ENCODE results near the gene B3GAT1. TPM values are rescaled to one million over a fixed set of nuclear protein-coding genes. Genes with fewer than 3 reads are reported as not detected.
A peak's percentile ranks its signal among the peaks of the same experiment; 100 is the strongest.

The B3GAT1 gene
- total and polyA plus RNA-seq, 2 of the 13 experiments (the other 11 are each of a cell fraction or from before 2014, with no cell fraction given), result not detected

DNA sequence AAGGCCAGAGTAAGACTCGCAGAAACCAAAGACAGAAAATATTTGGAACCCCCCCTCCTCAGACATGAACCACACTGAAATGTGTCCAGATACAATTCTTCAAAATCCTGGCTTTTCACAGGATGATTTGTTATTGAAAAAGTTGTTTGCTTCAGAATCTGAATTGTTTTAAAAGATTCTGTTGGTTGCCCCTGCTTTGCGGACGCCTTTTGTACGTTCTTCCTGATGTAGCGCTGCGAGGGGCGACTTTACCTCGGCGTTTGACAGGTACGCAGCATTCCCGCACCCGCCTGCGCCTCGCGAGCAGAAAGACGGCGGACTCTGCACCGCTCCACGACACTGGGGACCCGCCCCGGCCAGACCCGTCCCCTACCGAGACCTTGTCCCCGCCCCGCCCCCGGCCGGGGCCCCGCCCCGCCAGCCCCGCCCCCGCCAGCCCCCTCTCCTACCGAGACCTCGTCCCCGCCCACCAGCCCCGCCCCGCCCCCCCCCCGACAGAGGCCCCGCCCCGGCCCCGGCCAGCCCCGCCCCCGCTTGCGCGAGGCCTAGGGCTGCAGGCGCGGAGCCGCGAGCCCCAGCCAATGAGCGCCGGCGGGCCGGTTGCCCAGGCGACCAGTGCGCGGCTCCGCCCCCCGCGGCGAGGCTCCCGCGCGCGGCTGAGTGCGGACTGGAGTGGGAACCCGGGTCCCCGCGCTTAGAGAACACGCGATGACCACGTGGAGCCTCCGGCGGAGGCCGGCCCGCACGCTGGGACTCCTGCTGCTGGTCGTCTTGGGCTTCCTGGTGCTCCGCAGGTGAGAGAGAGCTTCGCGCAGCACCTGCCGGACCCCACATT lies 80.5 kb downstream of the B3GAT1 start, which contains the start of gene GLB1L2 (continued):
- TF ChIP-seq SP1 (IDR thresholded peaks at IDR 0.05) (no peak), SP1 (CRISPR knock-in tag; IDR thresholded peaks at IDR 0.05) (no peak), U2AF1 (optimal IDR thresholded peaks at IDR 0.05; ENCODE audit: low read depth, low read length) (no peak), ZNF317 (CRISPR knock-in tag; IDR thresholded peaks at IDR 0.05) (peak; percentile 94), SNAI1 (CRISPR knock-in tag; IDR thresholded peaks at IDR 0.05; ENCODE audit: borderline replicate concordance) (no peak), CEBPB (IDR thresholded peaks at IDR 0.05; ENCODE audit: borderline replicate concordance, low read depth, low read length) (no peak), HNF4G (IDR thresholded peaks at IDR 0.05; ENCODE audit: borderline replicate concordance, low read depth, low read length) (peak; percentile 25; the same call in 1 of the 2 replicates), HNF4G (CRISPR knock-in tag; IDR thresholded peaks at IDR 0.05; ENCODE audit: borderline replicate concordance, low read depth) (no peak), SRSF9 (IDR thresholded peaks at IDR 0.05; ENCODE audit: borderline replicate concordance, insufficient read depth, low read depth, low read length, poor library complexity, severe bottlenecking) (no peak)

- no peaks in the 10 kb centered on the region for H4K20me1 ChIP-seq (ENCODE audit: insufficient read depth, low read length)
- no peaks in the 10 kb centered on the region for H3K79me2 ChIP-seq (ENCODE audit: insufficient read depth, low read length)
- ATAC-seq, result no peak
- H3K9me3 ChIP-seq (ENCODE audit: low read length), result no peaks in the 10 kb centered on the region
- intact Hi-C loops (cut with micrococcal nuclease; ENCODE audit: unreplicated experiment) (no loop called here), in situ Hi-C loops (cut with HindIII; ENCODE audit: extremely low pct_ligation_motif_present, low pct_unique_long_range_greater_than_20kb) (no loop called here)
- BruUV-seq (replicated peaks), result no TSS peak
- H2AFZ ChIP-seq (ENCODE audit: low read length), result no peak overlapping the region
- DNase-seq (ENCODE audit: low spot score), result peak; percentile 15
- H3K4me1 ChIP-seq (ENCODE audit: insufficient read depth, low read length), result peaks cover 16% of the 10 kb centered on the region
- CTCF ChIA-PET (ENCODE audit: low intra/inter-chr PET ratio, low total read pairs), result no interaction called here
- POLR2A ChIA-PET, result no interaction called here
- WGBS (ENCODE audit: low lambda C conversion rate), result 17% methylated on average over 20 of the region's 22 CpGs
- H3K4me3 ChIP-seq (replicated peaks in 1 of 3; ENCODE audit: insufficient read depth in 1 of 3, low read depth in 2 of 3, low read length in 3 of 3), result peak overlapping the region in 2 of 3 experiments; percentile 34 to 52; a peak in 2 of 6 replicates
- H3K36me3 ChIP-seq (replicated peaks in 1 of 2; ENCODE audit: control insufficient read depth in 1 of 2, insufficient read depth in 2 of 2, low read length in 2 of 2), result no peaks in the 10 kb centered on the region
- no peak overlapping the region for H3K27ac ChIP-seq (ENCODE audit: extremely low read length, insufficient read depth, low read length)
- H3K4me2 ChIP-seq (ENCODE audit: low read depth, low read length), result peak overlapping the region; percentile 63
- H3K9ac ChIP-seq (ENCODE audit: insufficient read depth, low read depth, low read length), result no peak overlapping the region
- H3K27me3 ChIP-seq (ENCODE audit: control insufficient read depth in 1 of 2, insufficient read depth in 2 of 2, low read length in 2 of 2), result peaks cover 0 to 23% of the 10 kb centered on the region in 2 experiments
- no peak for FAIRE-seq
- TF ChIP-seq ZNF224 (CRISPR knock-in tag; IDR thresholded peaks at IDR 0.05) (no peak), AKNA (CRISPR knock-in tag; IDR thresholded peaks at IDR 0.05; ENCODE audit: borderline replicate concordance) (no peak), EP300 (IDR thresholded peaks at IDR 0.05; ENCODE audit: low read depth in 2 of 2, low read length in 2 of 2) (no peak), EP300 (CRISPR knock-in tag; IDR thresholded peaks at IDR 0.05; ENCODE audit: borderline replicate concordance) (no peak), SOX13 (IDR thresholded peaks at IDR 0.05) (no peak), SOX13 (CRISPR knock-in tag; conservative IDR thresholded peaks at IDR 0.05 in 1 of 2, IDR thresholded peaks at IDR 0.05 in 1 of 2) (peak in 1 of 2 experiments; percentile 12; a peak in 1 of 4 replicates), MBD4 (IDR thresholded peaks at IDR 0.05; ENCODE audit: borderline replicate concordance, low read length) (no peak), NONO (IDR thresholded peaks at IDR 0.05) (no peak), NONO (CRISPR knock-in tag; conservative IDR thresholded peaks at IDR 0.05) (no peak)
Observed at GRCh38 chr11:134330611-134331353, 81.3 kb downstream of the B3GAT1 start.
